Lower leg skin (tissue), 4 donors: ENCODE data around the gene TMEM109. TPM values are rescaled to one million over a fixed set of nuclear protein-coding genes. Genes with fewer than 3 reads are reported as not detected.

Source experiments
- DNase-seq, 2 donors: peaks; one replicate each; pipeline ENCODE4 v3.0.0-alpha.2; 2019; ENCODE audit warnings: low spot score in 2 of 2
- H3K4me3 ChIP-seq: fragments of 200-600 bp; sonication (generic); 2 replicates; pipeline ENCODE4 v1.5.1; 2017; ENCODE audit warnings: mild to moderate bottlenecking, low read depth; ENCODE audit not compliant: poor library complexity, severe bottlenecking
- CTCF ChIP-seq, 3 donors: fragments of 450-650 bp; IDR thresholded peaks; one replicate each; pipeline ENCODE4 v1.5.1; 2016; ENCODE audit warnings: antibody characterized with exemption in 3 of 3, mild to moderate bottlenecking in 3 of 3, moderate library complexity in 2 of 3
- POLR2A ChIP-seq, 2 donors: fragments of 450-650 bp; IDR thresholded peaks; one replicate each; pipeline ENCODE4 v1.6.1; 2016 to 2017; ENCODE audit warnings: antibody characterized with exemption in 2 of 2, mild to moderate bottlenecking in 1 of 2, moderate library complexity in 1 of 2
- WGBS, 2 donors: methylation state at CpG; one replicate each; pipeline ENCODE4 v1.1.5; 2018; 5-methylcytosine and 5-hydroxymethylcytosine counted together
- intact Hi-C: fragments of 100-400 bp; cut with DNase I; formaldehyde crosslinking; loops from one replicate; pipeline ENCODE4 v1.15.0; 2023; ENCODE audit warnings: low total_unique reads
- total RNA-seq, 4 donors: library from RNA; depleted of rRNA; stranded (reverse); fragments of >200 nt; gene quantifications; one replicate each; pipeline ENCODE4 v1.1.0, GENCODE V29; 2016

Gene TMEM109
- total RNA-seq, 4 donors from 2014 or later = 62.1 to 101 (median 81.8) TPM

- intact Hi-C loops = no loop called here
- WGBS, 2 donors = 4 to 5% methylated on average over 30 to 35 of the region's 35 CpGs
- peak overlapping the region; percentile 26 for H3K4me3 ChIP-seq
- no peak for DNase-seq
- TF ChIP-seq POLR2A (IDR thresholded peaks at IDR 0.05) (no peak), CTCF (IDR thresholded peaks at IDR 0.05) (no peak)
Measured at GRCh38 chr11:60924906-60925853, 11.2 kb downstream of the TMEM109 start.

- DNase-seq = no peak
- H3K4me3 ChIP-seq = no peak overlapping the region
- intact Hi-C loops = no loop called here
- no peak for TF ChIP-seq POLR2A (IDR thresholded peaks at IDR 0.05)
- TF ChIP-seq CTCF (IDR thresholded peaks at IDR 0.05) = no peak
- WGBS, 2 donors = 58 to 73% methylated on average over 6 of the region's 6 CpGs
Measured at GRCh38 chr11:60925868-60926267, 11.9 kb downstream of the TMEM109 start.

- no peak overlapping the region for H3K4me3 ChIP-seq
- intact Hi-C loops = no loop called here
- 87 to 93% methylated on average over 8 of the region's 8 CpGs for WGBS, 2 donors
- no peak for DNase-seq
- TF ChIP-seq POLR2A (IDR thresholded peaks at IDR 0.05) (no peak), CTCF (IDR thresholded peaks at IDR 0.05) (no peak)
Measured at GRCh38 chr11:60926500-60926899, 12.5 kb downstream of the TMEM109 start.

- TF ChIP-seq POLR2A (IDR thresholded peaks at IDR 0.05) (no peak), CTCF (IDR thresholded peaks at IDR 0.05) (no peak)
- DNase-seq = no peak
- H3K4me3 ChIP-seq = no peak overlapping the region
- 92 to 93% methylated on average over 8 of the region's 8 CpGs for WGBS, 2 donors
- intact Hi-C loops = no loop called here
Measured at GRCh38 chr11:60927061-60927592, 13.2 kb downstream of the TMEM109 start.

- H3K4me3 ChIP-seq = no peak overlapping the region
- TF ChIP-seq POLR2A (IDR thresholded peaks at IDR 0.05) (no peak), CTCF (IDR thresholded peaks at IDR 0.05) (no peak)
- DNase-seq = no peak
- intact Hi-C loops = no loop called here
- WGBS, 2 donors = 77 to 80% methylated on average over 15 to 16 of the region's 16 CpGs
Measured at GRCh38 chr11:60927600-60927999, 13.6 kb downstream of the TMEM109 start.
